ENCODE measurements around the gene LSP1.

DNA sequence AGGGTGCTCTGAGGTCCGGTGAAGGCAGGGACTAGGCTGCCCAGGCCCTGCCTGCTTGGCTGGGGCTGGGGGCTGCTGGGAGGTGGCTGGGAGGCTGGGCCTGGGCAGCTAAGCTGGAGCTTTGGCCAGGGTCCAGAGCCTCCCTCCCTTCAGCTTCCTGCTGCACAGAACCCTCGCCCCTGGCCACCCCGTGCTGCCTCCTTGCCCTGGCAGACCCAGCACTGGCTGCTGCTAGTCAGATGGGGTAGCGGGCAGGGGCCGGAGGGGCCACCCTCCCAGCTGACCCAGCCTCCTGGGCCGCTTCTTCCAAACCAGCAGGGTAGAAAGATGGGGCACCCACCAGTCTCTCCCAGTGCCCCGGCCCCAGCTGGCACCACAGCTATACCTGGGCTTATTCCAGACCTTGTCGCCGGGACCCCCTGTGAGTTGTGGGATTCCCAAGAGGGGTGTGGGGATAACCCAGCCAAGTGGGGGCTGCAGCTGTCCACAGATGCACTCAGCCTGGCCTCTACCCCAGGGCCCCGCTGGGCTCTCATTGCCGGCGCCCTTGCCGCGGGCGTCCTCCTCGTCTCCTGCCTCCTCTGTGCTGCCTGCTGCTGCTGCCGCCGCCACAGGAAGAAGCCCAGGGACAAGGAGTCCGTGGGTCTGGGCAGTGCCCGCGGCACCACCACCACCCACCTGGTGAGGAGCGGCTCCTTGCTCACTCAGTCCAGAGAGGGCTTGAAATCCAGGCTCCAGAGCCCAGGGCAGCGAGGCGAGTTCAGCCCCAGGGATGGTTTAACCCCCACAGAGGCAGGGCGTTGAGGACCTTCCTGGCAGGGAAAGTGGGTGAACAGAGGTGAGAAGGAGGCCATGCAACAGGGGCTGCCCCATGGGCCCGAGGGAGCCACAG, 17.9 kb upstream of the LSP1 start, which contains the start of gene SYT8:
- TF ChIP-seq CTCF (conservative IDR thresholded peaks at IDR 0.05) (no peak), ZFX (IDR thresholded peaks at IDR 0.05) (no peak)
